Activated T-helper 2 cell treated with anti-CD3 and anti-CD28 coated beads, Interferon-gamma antibody, Interleukin-2, Interleukin-4, amounts not matched to agents 10 μg/mL and 5 μg/mL and 100 μg/mL, durations not matched to agents 14 hours and 24 hours and 36 hours (primary cell): Measurements from ENCODE around the gene PPARA. TPM values are rescaled to one million over a fixed set of nuclear protein-coding genes. Genes with fewer than 3 reads are reported as not detected.

Source experiments
- DNase-seq: peaks from one replicate; pipeline ENCODE4 v3.0.0; 2021; ENCODE audit warnings: low spot score
- H3K27ac Mint-ChIP-seq: one replicate; pipeline ENCODE4 v1.8.0; 2021; ENCODE audit warnings: mixed read lengths
- H3K27me3 Mint-ChIP-seq: one replicate; pipeline ENCODE4 v1.8.0; 2021; ENCODE audit warnings: low read depth, mixed read lengths
- H3K36me3 Mint-ChIP-seq: one replicate; pipeline ENCODE4 v1.8.0; 2021; ENCODE audit warnings: low read depth, mixed read lengths
- H3K4me1 Mint-ChIP-seq: one replicate; pipeline ENCODE4 v1.8.0; 2021; ENCODE audit warnings: low read depth, mixed read lengths
- H3K4me3 Mint-ChIP-seq: one replicate; pipeline ENCODE4 v1.8.0; 2021; ENCODE audit warnings: low read depth, mild to moderate bottlenecking, moderate library complexity, mixed read lengths
- H3K9me3 Mint-ChIP-seq: one replicate; pipeline ENCODE4 v1.8.0; 2021; ENCODE audit warnings: mixed read lengths
- intact Hi-C: fragments of 100-400 bp; cut with micrococcal nuclease; formaldehyde crosslinking; loops from one replicate; pipeline ENCODE4 v1.15.1; 2023
- total RNA-seq: library from RNA; stranded (reverse); gene quantifications from 2 replicates; pipeline ENCODE4 v1.2.3, GENCODE V29; 2022

Gene PPARA
- total RNA-seq, 1 donor from 2014 or later: 14.0 TPM

- intact Hi-C loops: no loop called here
- peaks cover 4% of the 10 kb centered on the region for H3K36me3 Mint-ChIP-seq
- DNase-seq: no peak
- H3K27me3 Mint-ChIP-seq: no peaks in the 10 kb centered on the region
- no peak overlapping the region for H3K4me3 Mint-ChIP-seq
- H3K27ac Mint-ChIP-seq: no peak overlapping the region
- H3K9me3 Mint-ChIP-seq: no peaks in the 10 kb centered on the region
- no peaks in the 10 kb centered on the region for H3K4me1 Mint-ChIP-seq
These were observed 80.1 kb downstream of the PPARA start for GRCh38 chr22:46230262-46230901.

GRCh38 chr22:46233231-46233630, 82.9 kb downstream of the PPARA start:
- Mint-ChIP-seq H3K27me3 (no peaks in the 10 kb centered on the region), H3K36me3 (peaks cover 15% of the 10 kb centered on the region), H3K4me3 (no peak overlapping the region), H3K9me3 (no peaks in the 10 kb centered on the region), H3K4me1 (no peaks in the 10 kb centered on the region), H3K27ac (no peak overlapping the region)
- intact Hi-C loops: no loop called here
- no peak for DNase-seq

GRCh38 chr22:46234969-46235368, 84.6 kb downstream of the PPARA start:
- no peak for DNase-seq
- peaks cover 20% of the 10 kb centered on the region for H3K36me3 Mint-ChIP-seq
- H3K27me3 Mint-ChIP-seq: no peaks in the 10 kb centered on the region
- intact Hi-C loops: no loop called here
- H3K4me3 Mint-ChIP-seq: no peak overlapping the region
- H3K9me3 Mint-ChIP-seq: no peaks in the 10 kb centered on the region
- H3K4me1 Mint-ChIP-seq: peaks cover 7% of the 10 kb centered on the region
- H3K27ac Mint-ChIP-seq: no peak overlapping the region

GRCh38 chr22:46237453-46238124, 87.3 kb downstream of the PPARA start:
- intact Hi-C loops: no loop called here
- H3K9me3 Mint-ChIP-seq: no peaks in the 10 kb centered on the region
- H3K4me3 Mint-ChIP-seq: no peak overlapping the region
- H3K4me1 Mint-ChIP-seq: peaks cover 15% of the 10 kb centered on the region
- no peak overlapping the region for H3K27ac Mint-ChIP-seq
- peaks cover 21% of the 10 kb centered on the region for H3K36me3 Mint-ChIP-seq
- DNase-seq: no peak
- no peaks in the 10 kb centered on the region for H3K27me3 Mint-ChIP-seq

- Mint-ChIP-seq H3K4me3 (no peak overlapping the region), H3K27ac (no peak overlapping the region), H3K4me1 (peaks cover 15% of the 10 kb centered on the region), H3K36me3 (peaks cover 28% of the 10 kb centered on the region), H3K27me3 (no peaks in the 10 kb centered on the region), H3K9me3 (no peaks in the 10 kb centered on the region)
- DNase-seq: no peak
- intact Hi-C loops: no loop called here
These were observed 88.2 kb downstream of the PPARA start for GRCh38 chr22:46238541-46238940.

GRCh38 chr22:46239261-46240048, 89.1 kb downstream of the PPARA start:
- H3K4me3 Mint-ChIP-seq: no peak overlapping the region
- H3K9me3 Mint-ChIP-seq: no peaks in the 10 kb centered on the region
- peaks cover 15% of the 10 kb centered on the region for H3K4me1 Mint-ChIP-seq
- DNase-seq: no peak
- intact Hi-C loops: no loop called here
- H3K27ac Mint-ChIP-seq: no peak overlapping the region
- H3K36me3 Mint-ChIP-seq: peaks cover 33% of the 10 kb centered on the region
- H3K27me3 Mint-ChIP-seq: no peaks in the 10 kb centered on the region

GRCh38 chr22:46240073-46240472, 89.7 kb downstream of the PPARA start:
- Mint-ChIP-seq H3K4me3 (no peak overlapping the region), H3K4me1 (peaks cover 15% of the 10 kb centered on the region)
- intact Hi-C loops: no loop called here

GRCh38 chr22:46240506-46240905, 90.2 kb downstream of the PPARA start:
- no peak for DNase-seq
- Mint-ChIP-seq H3K27ac (no peak overlapping the region), H3K4me3 (no peak overlapping the region), H3K27me3 (no peaks in the 10 kb centered on the region), H3K9me3 (no peaks in the 10 kb centered on the region), H3K36me3 (peaks cover 29% of the 10 kb centered on the region), H3K4me1 (peaks cover 15% of the 10 kb centered on the region)
- intact Hi-C loops: no loop called here

More at GRCh38 chr22:46240073-46240472, 89.7 kb downstream of the PPARA start:
- DNase-seq: no peak
- H3K27me3 Mint-ChIP-seq: no peaks in the 10 kb centered on the region
- peaks cover 32% of the 10 kb centered on the region for H3K36me3 Mint-ChIP-seq
- no peaks in the 10 kb centered on the region for H3K9me3 Mint-ChIP-seq
- no peak overlapping the region for H3K27ac Mint-ChIP-seq

GRCh38 chr22:46240907-46241306, 90.6 kb downstream of the PPARA start:
- Mint-ChIP-seq H3K4me1 (peaks cover 15% of the 10 kb centered on the region), H3K4me3 (no peak overlapping the region), H3K27me3 (no peaks in the 10 kb centered on the region), H3K9me3 (no peaks in the 10 kb centered on the region), H3K27ac (no peak overlapping the region), H3K36me3 (peaks cover 31% of the 10 kb centered on the region)
- intact Hi-C loops: no loop called here
- no peak for DNase-seq

GRCh38 chr22:46241396-46242007, 91.2 kb downstream of the PPARA start:
- H3K27me3 Mint-ChIP-seq: no peaks in the 10 kb centered on the region
- intact Hi-C loops: no loop called here
- H3K27ac Mint-ChIP-seq: no peak overlapping the region
- peaks cover 29% of the 10 kb centered on the region for H3K36me3 Mint-ChIP-seq
- DNase-seq: no peak
- no peak overlapping the region for H3K4me3 Mint-ChIP-seq
- no peaks in the 10 kb centered on the region for H3K9me3 Mint-ChIP-seq
- peaks cover 15% of the 10 kb centered on the region for H3K4me1 Mint-ChIP-seq

- H3K4me1 Mint-ChIP-seq: peaks cover 15% of the 10 kb centered on the region
- H3K27me3 Mint-ChIP-seq: no peaks in the 10 kb centered on the region
These were observed 91.8 kb downstream of the PPARA start for GRCh38 chr22:46242076-46242475.

GRCh38 chr22:46244771-46245170, 94.4 kb downstream of the PPARA start:
- H3K36me3 Mint-ChIP-seq: peaks cover 18% of the 10 kb centered on the region
- DNase-seq: no peak
- H3K27ac Mint-ChIP-seq: no peak overlapping the region
- no peaks in the 10 kb centered on the region for H3K27me3 Mint-ChIP-seq
- intact Hi-C loops: no loop called here
- no peaks in the 10 kb centered on the region for H3K9me3 Mint-ChIP-seq
- H3K4me3 Mint-ChIP-seq: no peak overlapping the region
- peaks cover 14% of the 10 kb centered on the region for H3K4me1 Mint-ChIP-seq

More at GRCh38 chr22:46242076-46242475, 91.8 kb downstream of the PPARA start:
- intact Hi-C loops: no loop called here
- no peak for DNase-seq
- Mint-ChIP-seq H3K4me3 (no peak overlapping the region), H3K9me3 (no peaks in the 10 kb centered on the region), H3K27ac (no peak overlapping the region), H3K36me3 (peaks cover 28% of the 10 kb centered on the region)
